NT2/D1 (cell line): Measurements from ENCODE around the gene ATG10.

Experiments
- SUZ12 ChIP-seq: IDR thresholded peaks from 2 replicates; pipeline ENCODE4 v1.6.1; 2011; ENCODE audit not compliant: insufficient read length, insufficient read depth; ENCODE audit errors: extremely low read depth
- YY1 ChIP-seq: IDR thresholded peaks from 2 replicates; pipeline ENCODE4 v1.6.1; 2011; ENCODE audit not compliant: insufficient read length, insufficient read depth
- ZNF274 ChIP-seq: IDR thresholded peaks from 2 replicates; pipeline ENCODE4 v1.6.1; 2011; ENCODE audit warnings: mild to moderate bottlenecking, low read depth, low read length

- TF ChIP-seq YY1 (no peak), SUZ12 (no peak), ZNF274 (no peak)
These were observed 14.3 kb downstream of the ATG10 start for GRCh38 chr5:81986126-81986525.
